ENCODE results near the gene ERCC1. TPM values are rescaled to one million over a fixed set of nuclear protein-coding genes. Genes with fewer than 3 reads are reported as not detected.

Gene ERCC1
- 84.4 and 98.3 TPM in 2 replicates for total RNA-seq

DNA sequence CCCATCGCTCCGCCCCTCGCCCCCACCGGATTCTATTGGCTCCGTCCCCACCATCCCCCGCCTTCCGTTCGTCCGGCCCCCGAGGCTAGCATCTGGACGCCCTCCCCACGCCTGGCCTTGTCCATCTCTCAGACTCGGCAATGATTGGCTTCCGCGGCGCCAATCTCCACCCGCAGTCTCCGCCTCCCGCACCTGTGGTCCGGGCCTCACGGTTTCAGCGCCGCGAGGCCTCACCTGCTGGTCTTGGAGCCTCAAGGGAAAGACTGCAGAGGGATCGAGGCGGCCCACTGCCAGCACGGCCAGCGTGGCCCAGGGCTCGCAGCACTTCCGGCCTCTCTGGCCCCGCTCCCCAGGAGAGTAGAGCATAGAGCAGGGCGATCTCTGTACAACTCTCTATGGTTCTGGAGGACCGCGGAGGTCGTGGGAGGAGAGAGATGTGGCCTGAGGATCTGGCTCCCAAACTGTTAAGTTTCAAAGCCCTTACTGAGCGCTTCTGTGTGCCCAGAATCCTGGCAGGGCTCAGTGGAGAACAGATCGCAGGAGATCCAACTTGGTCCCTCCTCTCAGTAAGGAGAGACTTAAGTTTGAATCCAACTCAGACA is at the start of gene ERCC1:
Gene ERCC1, minus strand, starts transcription at position 329 of the 602 bp plus-strand sequence. CDS start 543 bp downstream, outside the sequence.

DNA sequence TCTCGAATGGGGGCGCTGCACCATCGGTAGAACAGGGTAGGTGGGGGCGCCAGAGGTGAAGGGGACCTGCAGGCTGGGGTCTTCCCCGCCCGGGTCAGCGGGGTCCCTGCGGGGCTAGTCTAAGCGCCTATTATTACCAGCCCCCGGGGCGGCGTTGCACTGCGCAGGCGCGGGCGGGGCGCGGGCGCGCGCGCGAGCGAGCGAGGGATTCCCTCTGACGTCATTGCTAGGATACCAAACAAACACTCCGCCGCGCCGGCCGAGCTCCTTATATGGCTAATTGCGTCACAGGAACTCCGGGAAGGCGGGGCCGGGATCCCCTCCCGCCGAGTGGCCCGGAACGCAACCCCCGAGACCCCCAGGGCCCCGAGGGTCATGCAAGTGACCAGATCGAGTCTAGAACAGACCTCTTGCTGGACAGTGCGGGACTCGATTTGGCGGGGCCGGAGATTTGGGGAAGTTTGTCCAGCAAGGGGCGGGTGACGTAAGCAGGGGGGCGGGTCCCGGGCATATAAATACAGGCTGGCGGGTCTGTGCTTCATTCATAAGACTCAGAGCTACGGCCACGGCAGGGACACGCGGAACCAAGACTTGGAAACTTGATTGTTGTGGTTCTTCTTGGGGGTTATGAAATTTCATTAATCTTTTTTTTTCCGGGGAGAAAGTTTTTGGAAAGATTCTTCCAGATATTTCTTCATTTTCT is 43.9 kb upstream of the ERCC1 start, which contains the start of gene FOSB:
Gene FOSB, plus strand, starts transcription at position 541 of the 703 bp plus-strand sequence. CDS start 591 bp downstream, outside the sequence.

DNA sequence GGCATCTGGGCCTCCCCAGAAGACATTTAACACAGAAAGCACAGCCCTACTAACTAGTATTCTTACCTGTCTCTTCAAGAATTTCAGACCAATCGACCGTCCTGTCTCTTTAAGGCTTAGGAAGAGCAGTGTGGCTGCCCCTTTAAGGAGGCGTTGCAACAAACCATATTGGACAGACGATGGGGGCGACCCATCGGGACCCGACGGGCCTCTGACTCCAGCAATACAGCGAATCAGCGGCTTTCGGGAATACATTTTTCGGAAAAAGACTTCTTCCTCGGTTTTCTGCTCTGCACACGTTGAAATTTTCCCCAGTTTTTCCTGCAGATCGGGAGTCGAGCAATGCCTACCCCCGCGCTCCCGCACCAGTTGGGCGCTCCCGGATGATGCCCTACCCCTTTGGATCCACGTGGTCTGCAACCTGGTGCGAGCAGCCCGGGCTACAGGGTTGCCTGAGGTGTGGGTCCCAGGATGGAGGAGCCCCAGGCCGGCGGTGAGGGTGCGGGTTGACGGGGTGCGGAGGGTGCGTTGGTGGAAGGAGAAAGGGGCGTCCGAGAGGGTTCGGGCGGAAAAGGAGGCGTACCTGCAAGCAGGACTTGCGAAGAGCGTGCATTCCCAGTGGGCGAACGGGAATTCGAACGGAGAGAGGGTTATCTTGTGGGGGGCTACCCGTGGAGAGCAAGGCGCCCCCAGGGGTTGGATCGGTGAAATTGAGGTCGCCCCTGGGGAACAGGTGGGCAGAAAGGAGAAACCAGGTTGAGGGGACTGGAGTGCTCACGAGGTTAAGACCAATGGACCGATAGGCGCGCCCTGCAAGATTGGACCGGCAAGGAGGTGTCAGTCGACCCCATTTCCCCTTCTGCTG is 17.3 kb downstream of the ERCC1 start, which contains the start of gene POLR1G:
Gene POLR1G, plus strand, starts transcription at position 419 of the 865 bp plus-strand sequence. Its CDS starts 53 bp downstream, at position 472.

DNA sequence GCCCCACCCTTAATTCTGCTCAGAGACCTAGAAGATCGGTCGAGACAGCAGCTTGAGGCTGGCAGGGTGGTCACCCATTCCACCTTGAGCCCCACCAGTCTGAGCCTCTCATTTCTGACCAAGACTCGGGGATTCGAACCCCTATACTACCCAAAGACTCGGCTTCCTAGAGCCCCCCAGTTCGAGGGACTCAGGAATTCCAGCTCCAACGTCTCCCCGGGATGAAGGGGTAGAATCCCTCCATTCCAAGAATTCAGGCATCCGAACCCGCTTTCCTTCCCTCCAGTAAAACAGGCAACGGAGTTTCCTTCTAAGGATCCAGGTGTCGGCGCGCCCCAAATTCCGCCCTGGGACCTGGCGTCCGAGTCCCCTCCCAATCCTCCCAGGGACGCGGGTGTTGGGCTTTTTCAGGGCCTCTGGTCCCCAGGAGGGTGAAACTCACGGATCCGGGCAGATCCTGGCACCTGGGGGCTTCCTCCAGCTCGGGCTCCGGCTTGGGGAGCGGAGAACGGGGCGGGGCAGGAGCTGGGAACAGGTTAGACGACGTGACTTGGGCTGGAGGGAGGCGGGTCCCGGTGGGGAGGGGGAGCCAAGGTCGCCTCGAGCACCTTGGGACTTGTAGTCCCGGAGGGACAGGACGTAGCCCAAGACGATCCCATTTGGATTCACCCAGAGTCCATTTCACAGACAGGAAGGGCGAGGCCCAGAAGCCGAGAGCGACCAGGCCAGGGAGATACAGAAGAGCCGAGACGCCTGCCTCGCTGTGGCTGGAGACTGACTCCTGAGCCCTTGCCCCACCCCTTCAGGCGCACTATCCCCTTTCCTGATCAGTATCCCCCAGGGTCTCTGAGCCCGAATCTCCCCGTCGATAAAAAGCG is 18.9 kb downstream of the ERCC1 start, which contains the start of gene PPP1R13L:
Gene PPP1R13L, minus strand, starts transcription at position 513 of the 878 bp plus-strand sequence. CDS start 6,751 bp downstream, outside the sequence.

DNA sequence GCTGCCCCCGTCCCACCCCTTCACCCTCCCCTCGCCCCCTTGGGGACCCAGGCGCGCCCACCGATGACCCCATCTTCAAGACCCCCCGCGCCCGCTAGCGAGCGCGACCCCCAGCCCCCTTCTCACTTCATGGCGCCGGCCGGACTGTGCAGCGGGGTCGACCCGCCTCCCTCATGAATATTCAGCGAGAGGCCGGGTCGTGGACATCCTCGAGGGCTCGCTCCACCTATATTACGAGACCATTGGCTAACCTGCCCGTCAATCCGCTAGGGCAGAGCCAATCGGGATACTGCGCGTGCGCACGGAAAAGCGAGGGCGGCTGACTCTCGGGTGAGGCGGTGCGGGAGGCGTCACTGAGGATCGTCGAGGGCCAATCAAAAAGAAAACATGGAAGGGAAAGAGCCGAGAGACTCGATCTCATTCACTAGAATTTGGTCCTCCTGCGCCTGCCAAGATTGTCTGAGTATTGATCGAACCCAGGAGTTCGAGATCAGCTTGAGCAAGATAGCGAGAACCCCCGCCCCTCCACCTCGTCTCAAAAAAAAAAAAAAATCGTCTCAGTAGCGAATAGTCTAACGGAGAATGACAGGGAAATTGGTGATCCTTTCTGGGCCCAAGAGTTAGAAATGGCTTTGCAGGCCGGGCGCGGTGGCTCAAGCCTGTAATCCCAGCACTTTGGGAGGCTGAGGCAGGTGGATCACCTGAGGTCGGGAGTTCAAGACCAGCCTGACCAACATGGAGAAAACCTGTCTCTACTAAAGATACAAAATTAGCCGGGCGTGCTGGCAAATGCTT is 53.1 kb downstream of the ERCC1 start, which contains the start of gene ERCC2:
Gene ERCC2, minus strand, starts transcription at position 164 of the 795 bp plus-strand sequence. Its CDS starts 33 bp downstream, at position 131.

Small RNA genes lying within 50 kb of the gene (small RNA-seq; reads per million reads assigned to genes)
- not detected for gene MIR6088

Other genes with a start within 250 kb of the ERCC1 start
- 11.9 and 28.4 TPM in 2 replicates for gene TRAPPC6A, start 245.7 kb downstream of the ERCC1 start, total RNA-seq
- gene BLOC1S3, start 245.1 kb downstream of the ERCC1 start, total RNA-seq: 8.8 and 9.1 TPM in 2 replicates
- gene EXOC3L2, start 178.5 kb downstream of the ERCC1 start, total RNA-seq: 0.38 and 1.6 TPM in 2 replicates
- gene MARK4, start 172.6 kb downstream of the ERCC1 start, total RNA-seq: 20.4 and 32.7 TPM in 2 replicates
- not detected in 2 replicates for gene CKM, start 101.0 kb downstream of the ERCC1 start, total RNA-seq
- 0.33 TPM in 1 of 2 replicates, not detected in the other for gene KLC3, start 83.2 kb downstream of the ERCC1 start, total RNA-seq
- 35.6 and 61.1 TPM in 2 replicates for gene ERCC2, start 53.3 kb downstream of the ERCC1 start, total RNA-seq
- 24.6 and 24.8 TPM in 2 replicates for gene PPP1R13L, start 18.8 kb downstream of the ERCC1 start, total RNA-seq
- gene POLR1G, start 17.3 kb downstream of the ERCC1 start, total RNA-seq: 20.9 and 27.5 TPM in 2 replicates
- gene FOSB, start 44.1 kb upstream of the ERCC1 start, total RNA-seq: 0.48 and 0.65 TPM in 2 replicates
- gene RTN2, start 73.1 kb upstream of the ERCC1 start, total RNA-seq: 6.1 and 13.1 TPM in 2 replicates
- 2.0 and 2.3 TPM in 2 replicates for gene PPM1N, start 74.5 kb upstream of the ERCC1 start, total RNA-seq
- gene VASP, start 83.6 kb upstream of the ERCC1 start, total RNA-seq: 195 and 198 TPM in 2 replicates
- gene OPA3, start 160.9 kb upstream of the ERCC1 start, total RNA-seq: 15.0 and 15.4 TPM in 2 replicates
- 5.2 and 6.7 TPM in 2 replicates for gene GPR4, start 178.3 kb upstream of the ERCC1 start, total RNA-seq
- 11.9 and 14.0 TPM in 2 replicates for gene EML2, start 215.5 kb upstream of the ERCC1 start, total RNA-seq
- gene GIPR, start 244.3 kb upstream of the ERCC1 start, total RNA-seq: under 0.01 TPM in 1 of 2 replicates, not detected in the other

Data from vein endothelial cell (primary cell).